Measurements from ENCODE around the gene IFI16.
"Not testable (repeated sequence)": the region's sequence is repeated elsewhere in the genome, so short reads cannot be mapped to it uniquely, and the experiment has no call there.

Gene IFI16

GRCh38 chr1:159098596-159098995 is 88.9 kb downstream of the IFI16 start:
- DNase-seq (ENCODE audit: low read depth in 2 of 2): no peak

DNA sequence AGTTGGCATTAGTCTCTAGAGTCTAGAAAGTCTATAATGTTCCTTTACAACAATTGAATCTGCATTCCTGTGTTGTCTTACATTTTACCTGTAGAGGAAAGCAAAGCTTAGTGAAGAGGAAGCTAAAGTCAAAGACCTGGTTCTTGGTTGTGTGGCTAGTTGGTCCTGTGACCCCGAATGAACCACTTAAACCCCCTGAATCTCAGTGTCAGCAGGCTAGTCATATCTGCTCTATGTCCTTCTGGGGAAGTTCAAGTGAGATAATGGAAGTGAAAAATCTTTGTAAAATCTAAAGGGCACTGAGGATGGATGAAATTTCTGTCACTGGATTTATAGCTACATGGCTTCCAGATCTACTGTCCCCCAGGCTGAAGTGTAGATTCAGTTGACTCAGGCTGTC is 90.9 kb downstream of the IFI16 start:
- no peak for DNase-seq (ENCODE audit: low read depth in 2 of 2)

- DNase-seq (ENCODE audit: low read depth in 2 of 2): not testable (repeated sequence)
These were observed 93.3 kb downstream of the IFI16 start for GRCh38 chr1:159103021-159103420.
